Gastrocnemius medialis (tissue), 4 donors: ENCODE results near the gene GRID1. TPM values are rescaled to one million over a fixed set of nuclear protein-coding genes. Genes with fewer than 3 reads are reported as not detected.

Source experiments
- ATAC-seq, 2 donors: fragments of 150-250 bp; one replicate each; pipeline ENCODE4 v1.9.1; 2016
- DNase-seq, 2 donors: peaks; one replicate each; pipeline ENCODE4 v3.0.0-alpha.2; 2019
- H3K27ac ChIP-seq, 4 donors: fragments of 200-600 bp; sonication (generic); 1 replicate in 1 of 4; 2 replicates in 3 of 4; pipeline ENCODE4 v1.5.1; 2016 to 2018; ENCODE audit warnings: mild to moderate bottlenecking in 2 of 4, moderate library complexity in 1 of 4
- H3K27me3 ChIP-seq, 3 donors: fragments of 200-600 bp; sonication (generic) in 2 of 3; 1 replicate in 1 of 3; 2 replicates in 2 of 3; pipeline versions ENCODE4 v1.5.1 to v1.6.0; 2016 to 2019; ENCODE audit warnings: mild to moderate bottlenecking in 1 of 3, moderate library complexity in 1 of 3
- H3K36me3 ChIP-seq, 2 donors: fragments of 200-600 bp; sonication (generic) in 1 of 2; one replicate each; pipeline ENCODE4 v1.5.1; 2017 to 2018
- H3K4me1 ChIP-seq, 2 donors: fragments of 200-600 bp; sonication (generic) in 1 of 2; one replicate each; pipeline ENCODE4 v1.5.1; 2016 to 2017; ENCODE audit warnings: mild to moderate bottlenecking in 2 of 2
- H3K4me3 ChIP-seq, 4 donors: fragments of 200-600 bp; sonication (generic) in 3 of 4; 1 replicate in 1 of 4; 2 replicates in 3 of 4; pipeline ENCODE4 v1.5.1; 2016 to 2019; ENCODE audit warnings: mild to moderate bottlenecking in 2 of 4
- H3K9me3 ChIP-seq, 3 donors: fragments of 200-600 bp; sonication (generic) in 2 of 3; 1 replicate in 1 of 3; 2 replicates in 2 of 3; pipeline ENCODE4 v1.5.1; 2016 to 2019
- POLR2A ChIP-seq, 2 donors: fragments of 450-650 bp; IDR thresholded peaks; one replicate each; pipeline ENCODE4 v1.6.1; 2017; ENCODE audit warnings: antibody characterized with exemption in 2 of 2, mild to moderate bottlenecking in 2 of 2, moderate library complexity in 2 of 2
- in situ Hi-C, 4 donors: fragments of 200-750 bp; cut with MboI; loops; one replicate each; pipeline versions ENCODE4 v1.15.0 to v1.8.0; 2017; ENCODE audit warnings: low sequenced_read_pairs in 4 of 4
- intact Hi-C: fragments of 100-400 bp; cut with DNase I; formaldehyde crosslinking; loops from one replicate; pipeline ENCODE4 v1.15.1; 2023; ENCODE audit warnings: low total_unique reads
- total RNA-seq, 4 donors: library from RNA; depleted of rRNA; stranded (reverse); fragments of >200 nt; gene quantifications; one replicate each; pipeline versions ENCODE4 v1.1.0 to v1.2.3, GENCODE V29; 2016
- TF ChIP-seq, protein P1 (sequence below), 5 experiments: fragments of 450-650 bp in 3 of 5; fragments of 200-600 bp in 2 of 5; sonication (generic) in 2 of 5; IDR thresholded peaks in 4 of 5; conservative IDR thresholded peaks in 1 of 5; 1 replicate in 4 of 5; 2 replicates in 1 of 5; pipeline ENCODE4 v1.5.1; 2016 to 2019; ENCODE audit warnings: antibody characterized with exemption in 5 of 5, mild to moderate bottlenecking in 3 of 5, moderate library complexity in 3 of 5

The GRID1 gene
- total RNA-seq, 4 donors from 2014 or later: 0.17 to 1.4 (median 0.79) TPM

GRCh38 chr10:86188326-86188725 lies 178.3 kb downstream of the GRID1 start:
- Histone ChIP-seq H3K4me1 (no peaks in the 10 kb centered on the region), H3K4me3 (no peak overlapping the region), H3K27ac (no peak overlapping the region), H3K36me3 (no peaks in the 10 kb centered on the region), H3K27me3 (peaks cover 0 to 5% (median 3%) of the 10 kb centered on the region in 3 donors), H3K9me3 (no peaks in the 10 kb centered on the region)
- no peak for TF ChIP-seq POLR2A (IDR thresholded peaks at IDR 0.05)
- TF ChIP-seq, protein P1, sequence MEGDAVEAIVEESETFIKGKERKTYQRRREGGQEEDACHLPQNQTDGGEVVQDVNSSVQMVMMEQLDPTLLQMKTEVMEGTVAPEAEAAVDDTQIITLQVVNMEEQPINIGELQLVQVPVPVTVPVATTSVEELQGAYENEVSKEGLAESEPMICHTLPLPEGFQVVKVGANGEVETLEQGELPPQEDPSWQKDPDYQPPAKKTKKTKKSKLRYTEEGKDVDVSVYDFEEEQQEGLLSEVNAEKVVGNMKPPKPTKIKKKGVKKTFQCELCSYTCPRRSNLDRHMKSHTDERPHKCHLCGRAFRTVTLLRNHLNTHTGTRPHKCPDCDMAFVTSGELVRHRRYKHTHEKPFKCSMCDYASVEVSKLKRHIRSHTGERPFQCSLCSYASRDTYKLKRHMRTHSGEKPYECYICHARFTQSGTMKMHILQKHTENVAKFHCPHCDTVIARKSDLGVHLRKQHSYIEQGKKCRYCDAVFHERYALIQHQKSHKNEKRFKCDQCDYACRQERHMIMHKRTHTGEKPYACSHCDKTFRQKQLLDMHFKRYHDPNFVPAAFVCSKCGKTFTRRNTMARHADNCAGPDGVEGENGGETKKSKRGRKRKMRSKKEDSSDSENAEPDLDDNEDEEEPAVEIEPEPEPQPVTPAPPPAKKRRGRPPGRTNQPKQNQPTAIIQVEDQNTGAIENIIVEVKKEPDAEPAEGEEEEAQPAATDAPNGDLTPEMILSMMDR (IDR thresholded peaks at IDR 0.05 in 4 of 5, conservative IDR thresholded peaks at IDR 0.05 in 1 of 5): no peak
- in situ Hi-C loops (no loop called here), intact Hi-C loops (no loop called here)
- ATAC-seq: no peak
- DNase-seq: no peak

- H3K27ac ChIP-seq: no peak overlapping the region
- no peaks in the 10 kb centered on the region for H3K9me3 ChIP-seq
- no peak overlapping the region for H3K4me3 ChIP-seq
- intact Hi-C loops: no loop called here
- DNase-seq (no peak), ATAC-seq (no peak)
- TF ChIP-seq, protein P1 (IDR thresholded peaks at IDR 0.05 in 4 of 5, conservative IDR thresholded peaks at IDR 0.05 in 1 of 5): no peak
- TF ChIP-seq POLR2A (IDR thresholded peaks at IDR 0.05): no peak
- no peaks in the 10 kb centered on the region for H3K36me3 ChIP-seq
- no peaks in the 10 kb centered on the region for H3K4me1 ChIP-seq
- peaks cover 0 to 5% (median 3%) of the 10 kb centered on the region in 3 donors for H3K27me3 ChIP-seq
- in situ Hi-C loops: no loop called here
Measured at GRCh38 chr10:86187499-86188239, 178.9 kb downstream of the GRID1 start.

DNA sequence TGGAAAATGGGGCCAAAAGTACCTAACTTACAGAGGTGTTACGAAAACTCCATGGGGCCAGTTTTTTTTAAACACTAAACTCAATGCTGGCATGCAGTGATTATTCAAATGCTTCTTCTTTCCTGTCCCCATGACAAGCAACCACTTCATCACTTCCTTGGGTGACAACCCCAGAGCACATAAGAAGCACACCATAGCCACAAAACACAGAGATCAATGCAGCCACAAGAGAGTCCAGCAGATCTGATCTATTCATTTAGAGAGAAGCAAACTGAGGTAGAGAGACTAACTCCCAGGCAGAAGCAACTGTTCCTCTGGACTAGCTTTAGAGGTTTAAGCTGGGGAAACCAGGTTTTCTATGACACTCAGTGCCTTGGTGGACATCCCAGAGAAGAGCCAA lies 180.0 kb downstream of the GRID1 start:
- Histone ChIP-seq H3K4me1 (no peaks in the 10 kb centered on the region), H3K4me3 (no peak overlapping the region), H3K27me3 (peaks cover 0 to 5% (median 3%) of the 10 kb centered on the region in 3 donors), H3K27ac (no peak overlapping the region), H3K9me3 (no peaks in the 10 kb centered on the region), H3K36me3 (no peaks in the 10 kb centered on the region)
- in situ Hi-C loops (no loop called here), intact Hi-C loops (no loop called here)
- TF ChIP-seq, protein P1 (IDR thresholded peaks at IDR 0.05 in 4 of 5, conservative IDR thresholded peaks at IDR 0.05 in 1 of 5): no peak
- DNase-seq (no peak), ATAC-seq (no peak)

DNA sequence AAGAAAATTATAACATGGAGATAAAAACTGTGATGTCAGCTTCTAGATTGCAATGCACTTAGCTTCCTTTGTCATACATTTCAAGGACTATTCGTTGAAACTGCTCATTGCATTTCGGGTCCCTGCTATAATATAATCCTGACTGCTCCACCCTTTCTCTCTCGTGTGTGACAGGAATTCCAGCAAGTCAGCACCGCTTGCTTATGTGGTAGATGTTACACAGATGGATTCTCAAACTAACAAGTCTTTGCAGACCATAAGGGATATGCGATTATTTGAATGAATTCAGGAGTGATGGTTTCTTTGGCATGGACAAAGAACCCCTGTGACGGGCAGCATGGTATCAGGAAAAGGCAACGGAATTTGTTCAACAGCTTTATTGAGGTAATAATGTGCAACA lies 184.0 kb downstream of the GRID1 start:
- peaks cover 0 to 3% (median 0%) of the 10 kb centered on the region in 3 donors for H3K27me3 ChIP-seq
- no peaks in the 10 kb centered on the region for H3K36me3 ChIP-seq
- no peak overlapping the region for H3K4me3 ChIP-seq
- intact Hi-C loops: no loop called here
- H3K4me1 ChIP-seq: no peaks in the 10 kb centered on the region
- TF ChIP-seq, protein P1 (IDR thresholded peaks at IDR 0.05 in 4 of 5, conservative IDR thresholded peaks at IDR 0.05 in 1 of 5): no peak
- no peak for TF ChIP-seq POLR2A (IDR thresholded peaks at IDR 0.05)
- H3K9me3 ChIP-seq: no peaks in the 10 kb centered on the region
- in situ Hi-C loops: no loop called here
- H3K27ac ChIP-seq: no peak overlapping the region
- no peak for ATAC-seq
- DNase-seq: no peak
